ENCODE measurements around the gene CD101.

The CD101 gene

GRCh38 chr1:116958110-116958509 lies 43.5 kb upstream of the CD101 start:
- H3K36me3 ChIP-seq = peaks cover 0 to 17% (median 0%) of the 10 kb centered on the region in 3 donors
- intact Hi-C loops (cut with DNase I; ENCODE audit: low total_unique reads) = no loop called here
- no peaks in the 10 kb centered on the region for H3K9me3 ChIP-seq
- H3K27ac ChIP-seq = no peak overlapping the region
- no peaks in the 10 kb centered on the region for H3K27me3 ChIP-seq
- TF ChIP-seq, protein P1, sequence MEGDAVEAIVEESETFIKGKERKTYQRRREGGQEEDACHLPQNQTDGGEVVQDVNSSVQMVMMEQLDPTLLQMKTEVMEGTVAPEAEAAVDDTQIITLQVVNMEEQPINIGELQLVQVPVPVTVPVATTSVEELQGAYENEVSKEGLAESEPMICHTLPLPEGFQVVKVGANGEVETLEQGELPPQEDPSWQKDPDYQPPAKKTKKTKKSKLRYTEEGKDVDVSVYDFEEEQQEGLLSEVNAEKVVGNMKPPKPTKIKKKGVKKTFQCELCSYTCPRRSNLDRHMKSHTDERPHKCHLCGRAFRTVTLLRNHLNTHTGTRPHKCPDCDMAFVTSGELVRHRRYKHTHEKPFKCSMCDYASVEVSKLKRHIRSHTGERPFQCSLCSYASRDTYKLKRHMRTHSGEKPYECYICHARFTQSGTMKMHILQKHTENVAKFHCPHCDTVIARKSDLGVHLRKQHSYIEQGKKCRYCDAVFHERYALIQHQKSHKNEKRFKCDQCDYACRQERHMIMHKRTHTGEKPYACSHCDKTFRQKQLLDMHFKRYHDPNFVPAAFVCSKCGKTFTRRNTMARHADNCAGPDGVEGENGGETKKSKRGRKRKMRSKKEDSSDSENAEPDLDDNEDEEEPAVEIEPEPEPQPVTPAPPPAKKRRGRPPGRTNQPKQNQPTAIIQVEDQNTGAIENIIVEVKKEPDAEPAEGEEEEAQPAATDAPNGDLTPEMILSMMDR (IDR thresholded peaks at IDR 0.05) = no peak
- H3K4me3 ChIP-seq = no peak overlapping the region
- no peak for DNase-seq
- no peaks in the 10 kb centered on the region for H3K4me1 ChIP-seq

DNA sequence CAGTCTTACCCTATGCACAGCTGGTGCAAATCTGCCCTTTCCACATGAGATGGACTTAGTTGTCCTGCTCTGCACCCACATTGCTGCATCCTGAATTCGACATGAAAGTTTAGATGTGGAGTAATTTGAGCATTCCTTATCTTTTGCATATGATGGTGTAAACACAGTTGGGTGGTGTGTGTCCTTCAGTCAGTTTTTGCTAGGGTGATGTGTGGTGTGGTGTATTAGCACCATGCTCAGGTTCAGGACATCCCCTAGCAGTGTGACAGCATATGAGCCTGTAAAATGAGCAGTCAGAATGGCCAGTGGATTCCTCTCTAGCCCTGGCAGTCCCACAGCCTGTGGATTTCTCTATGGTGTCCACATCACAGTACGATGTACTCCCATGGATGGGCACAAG lies 42.6 kb upstream of the CD101 start:
- no peak for DNase-seq
- TF ChIP-seq, protein P1 (IDR thresholded peaks at IDR 0.05) = no peak
- H3K36me3 ChIP-seq = peaks cover 0 to 17% (median 0%) of the 10 kb centered on the region in 3 donors
- H3K27me3 ChIP-seq = no peaks in the 10 kb centered on the region
- no peaks in the 10 kb centered on the region for H3K9me3 ChIP-seq
- intact Hi-C loops (cut with DNase I; ENCODE audit: low total_unique reads) = no loop called here
- no peaks in the 10 kb centered on the region for H3K4me1 ChIP-seq
- no peak overlapping the region for H3K4me3 ChIP-seq
- no peak overlapping the region for H3K27ac ChIP-seq

GRCh38 chr1:116961606-116962005 lies 40.0 kb upstream of the CD101 start:
- H3K27ac ChIP-seq = no peak overlapping the region
- no peaks in the 10 kb centered on the region for H3K27me3 ChIP-seq
- TF ChIP-seq, protein P1 (IDR thresholded peaks at IDR 0.05) = no peak
- no peak for DNase-seq
- intact Hi-C loops (cut with DNase I; ENCODE audit: low total_unique reads) = no loop called here
- H3K4me1 ChIP-seq = no peaks in the 10 kb centered on the region
- H3K9me3 ChIP-seq = no peaks in the 10 kb centered on the region
- H3K4me3 ChIP-seq = no peak overlapping the region
- peaks cover 0 to 24% (median 0%) of the 10 kb centered on the region in 3 donors for H3K36me3 ChIP-seq

DNA sequence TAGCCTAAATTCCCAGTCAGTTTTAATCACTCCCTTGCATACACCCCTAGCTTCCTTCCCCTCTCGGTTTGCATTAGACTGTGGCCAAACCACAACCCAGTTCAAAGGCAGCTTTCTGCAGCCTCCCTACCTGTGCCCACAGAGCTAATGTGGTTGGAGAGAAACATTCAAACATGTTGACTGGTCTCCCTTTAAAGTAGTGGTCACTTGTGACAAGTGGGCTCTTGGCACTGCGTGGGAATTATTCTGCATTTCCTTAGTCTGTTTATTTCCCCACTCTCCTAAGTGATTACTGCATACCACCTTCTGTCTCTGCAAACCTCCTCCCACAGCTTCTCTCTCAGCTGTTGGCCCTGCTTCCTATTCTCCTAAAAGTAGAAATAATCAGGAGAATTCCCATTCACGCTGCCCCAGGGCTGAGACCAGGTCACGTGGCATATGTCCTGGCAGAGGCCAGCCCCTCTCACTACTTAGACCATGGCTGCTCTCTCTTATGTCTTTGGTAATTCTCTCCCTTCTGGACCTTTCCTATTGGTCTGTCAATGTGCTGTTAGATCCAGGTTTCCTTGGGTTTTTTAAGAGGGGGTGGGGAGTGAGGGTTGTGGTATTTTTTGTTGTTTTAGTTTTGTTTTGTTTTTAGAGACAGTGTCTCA lies 38.4 kb upstream of the CD101 start:
- H3K27ac ChIP-seq = no peak overlapping the region
- TF ChIP-seq, protein P1 (IDR thresholded peaks at IDR 0.05) = no peak
- H3K36me3 ChIP-seq = peaks cover 0 to 24% (median 4%) of the 10 kb centered on the region in 3 donors
- DNase-seq = no peak
- no peaks in the 10 kb centered on the region for H3K27me3 ChIP-seq
- intact Hi-C loops (cut with DNase I; ENCODE audit: low total_unique reads) = no loop called here
- H3K9me3 ChIP-seq = no peaks in the 10 kb centered on the region
- H3K4me3 ChIP-seq = no peak overlapping the region
- H3K4me1 ChIP-seq = no peaks in the 10 kb centered on the region

- no peak for DNase-seq
- Histone ChIP-seq H3K36me3 (peaks cover 0 to 18% (median 4%) of the 10 kb centered on the region in 3 donors), H3K4me1 (peaks cover 0 to 2% (median 0%) of the 10 kb centered on the region in 4 donors), H3K27me3 (no peaks in the 10 kb centered on the region), H3K27ac (no peak overlapping the region), H3K4me3 (no peak overlapping the region), H3K9me3 (no peaks in the 10 kb centered on the region)
- TF ChIP-seq, protein P1 (IDR thresholded peaks at IDR 0.05) = no peak
- intact Hi-C loops (cut with DNase I; ENCODE audit: low total_unique reads) = no loop called here
These were observed 34.8 kb upstream of the CD101 start for GRCh38 chr1:116966791-116967190.
